ENCODE results near the gene SHROOM1. TPM values are rescaled to one million over a fixed set of nuclear protein-coding genes. Genes with fewer than 3 reads are reported as not detected.

SHROOM1 gene
- total RNA-seq, 1 donor from 2014 or later = 18.2 TPM

DNA sequence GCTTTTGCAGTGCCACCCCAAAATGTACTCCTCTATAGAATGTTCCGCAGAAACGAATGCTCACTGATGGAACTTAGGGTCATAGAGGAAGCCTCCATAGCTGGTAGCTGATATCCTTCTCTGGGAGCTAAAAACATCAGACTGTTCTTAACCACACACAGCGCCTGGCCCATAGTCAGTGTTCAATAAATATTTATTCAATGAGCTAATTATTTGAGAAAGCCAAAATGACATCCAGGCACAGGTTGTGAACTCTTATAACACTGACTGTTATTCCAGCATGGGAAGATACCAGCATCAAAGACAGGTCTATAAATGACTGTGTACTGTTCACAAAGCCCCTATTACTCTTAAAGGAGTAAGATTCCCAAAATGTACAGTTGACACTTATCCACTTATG is 22.9 kb upstream of the SHROOM1 start:
- DNase-seq (ENCODE audit: extremely low read depth, low read depth, low spot score) = no peak

DNA sequence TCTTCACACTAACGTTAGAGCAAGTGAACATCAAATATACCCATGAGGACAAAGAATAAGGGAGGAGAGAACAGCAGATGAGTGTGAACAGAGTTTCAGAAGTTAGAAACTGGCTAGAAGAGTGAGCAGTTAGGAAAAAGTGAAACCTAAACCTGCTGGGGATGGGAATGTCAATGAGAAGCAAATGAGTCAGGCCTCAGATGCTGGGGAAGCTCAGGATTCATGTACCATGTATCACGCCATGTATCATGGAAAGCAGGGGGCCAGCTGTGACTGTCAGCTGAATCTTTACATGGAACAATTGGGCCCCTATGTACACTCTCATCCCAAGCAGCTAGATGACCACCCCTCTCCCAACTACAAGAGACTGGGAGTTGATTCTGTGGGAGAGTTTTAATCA is 19.6 kb upstream of the SHROOM1 start:
- DNase-seq (ENCODE audit: extremely low read depth, low read depth, low spot score) = no peak

DNA sequence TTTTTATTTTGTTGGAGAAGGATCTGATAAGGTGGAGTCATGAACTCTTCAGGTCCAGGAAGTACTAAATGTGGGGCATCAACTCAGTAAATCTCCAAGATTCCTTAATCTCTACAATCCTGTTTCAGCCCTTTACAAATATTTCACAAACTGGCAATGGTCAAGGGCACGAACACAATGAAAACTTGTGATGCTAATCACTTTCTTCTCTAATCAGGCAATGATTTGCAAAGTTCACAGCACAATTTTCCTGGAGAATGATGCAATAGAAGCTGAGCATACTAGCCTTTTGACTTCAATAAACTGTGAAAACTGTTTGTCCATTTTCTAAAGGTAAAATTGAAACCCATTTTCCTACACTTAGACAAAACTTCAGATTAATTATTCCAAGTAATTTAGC is 18.9 kb upstream of the SHROOM1 start:
- no peak for DNase-seq (ENCODE audit: extremely low read depth, low read depth, low spot score)

DNA sequence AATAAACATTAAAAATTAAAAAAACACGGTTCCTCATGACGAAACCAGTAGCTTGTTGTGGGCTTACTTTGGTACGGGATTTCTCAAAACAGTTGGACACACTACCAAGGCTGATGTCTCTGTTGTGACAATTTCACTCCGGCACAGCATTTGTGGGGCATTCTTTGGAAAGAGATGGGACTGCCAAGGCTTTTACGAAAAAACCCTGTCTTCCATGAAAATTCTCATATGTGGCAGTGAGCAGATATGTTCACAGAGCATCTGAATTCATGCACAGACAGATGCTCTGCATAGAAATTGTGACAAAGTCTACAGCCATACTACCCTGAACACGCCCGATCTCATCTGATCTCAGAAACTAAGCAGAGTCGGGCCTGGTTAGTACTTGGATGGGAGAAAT is 17.8 kb upstream of the SHROOM1 start:
- DNase-seq (ENCODE audit: extremely low read depth, low read depth, low spot score) = no peak

DNA sequence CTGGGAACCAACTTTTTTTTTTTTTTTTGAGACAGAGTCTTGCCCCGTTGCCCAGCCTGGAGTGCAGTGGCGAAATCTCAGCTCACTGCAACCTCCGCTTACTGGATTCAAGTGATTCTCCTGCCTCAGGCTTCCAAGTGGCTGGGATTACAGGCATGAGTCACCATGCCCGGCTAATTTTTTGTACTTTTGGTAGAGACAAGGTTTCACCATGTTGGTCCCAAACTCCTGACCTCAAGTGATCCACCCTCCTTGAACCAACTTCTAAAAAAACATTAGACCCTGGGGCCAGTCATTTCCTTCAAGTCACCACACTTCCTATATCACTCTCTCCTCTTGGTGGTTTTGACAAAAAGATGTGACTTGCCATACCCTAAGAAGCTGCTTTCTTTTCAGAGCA is 10.9 kb upstream of the SHROOM1 start:
- no peak for DNase-seq (ENCODE audit: extremely low read depth, low read depth, low spot score)

DNA sequence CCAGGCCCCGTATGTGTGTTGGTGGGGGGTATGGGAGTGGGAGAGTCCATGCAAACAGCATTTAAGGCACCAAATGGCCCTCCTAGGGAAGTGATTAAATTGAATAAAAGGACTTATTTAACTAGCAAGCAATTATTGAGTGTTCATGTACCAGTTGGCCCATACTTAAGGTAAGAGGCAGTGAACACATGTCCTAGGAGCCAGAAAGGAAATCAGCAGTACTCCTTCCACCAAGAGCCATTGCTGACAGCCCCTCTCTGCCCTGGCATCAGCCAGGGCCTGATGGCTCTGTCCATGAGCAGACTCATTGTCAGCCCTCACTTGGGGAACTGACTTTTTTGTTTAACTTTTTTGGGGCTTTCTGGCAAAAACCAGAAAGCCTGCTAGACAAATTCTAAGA is 10.4 kb upstream of the SHROOM1 start:
- no peak for DNase-seq (ENCODE audit: extremely low read depth, low read depth, low spot score)

DNA sequence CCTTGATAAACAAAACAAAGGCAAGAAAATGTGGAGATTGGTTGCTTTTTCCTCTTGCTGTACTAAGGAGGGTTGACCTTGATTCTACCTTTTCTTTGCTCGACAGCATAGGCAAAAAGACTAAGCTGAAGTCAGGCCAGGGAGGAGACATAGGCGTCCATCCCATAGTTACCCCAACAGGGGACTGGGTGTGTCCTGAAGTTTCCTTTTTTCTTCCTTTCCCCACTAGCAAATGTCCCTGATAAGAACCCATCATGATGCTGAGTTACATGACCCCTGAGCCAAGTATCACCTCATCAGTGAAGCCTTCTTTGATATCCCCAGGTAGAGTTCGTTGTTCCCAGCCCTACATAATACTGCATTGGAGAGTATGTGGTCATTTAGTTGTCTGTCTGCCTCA is 9.9 kb upstream of the SHROOM1 start:
- DNase-seq (ENCODE audit: extremely low read depth, low read depth, low spot score) = no peak

DNA sequence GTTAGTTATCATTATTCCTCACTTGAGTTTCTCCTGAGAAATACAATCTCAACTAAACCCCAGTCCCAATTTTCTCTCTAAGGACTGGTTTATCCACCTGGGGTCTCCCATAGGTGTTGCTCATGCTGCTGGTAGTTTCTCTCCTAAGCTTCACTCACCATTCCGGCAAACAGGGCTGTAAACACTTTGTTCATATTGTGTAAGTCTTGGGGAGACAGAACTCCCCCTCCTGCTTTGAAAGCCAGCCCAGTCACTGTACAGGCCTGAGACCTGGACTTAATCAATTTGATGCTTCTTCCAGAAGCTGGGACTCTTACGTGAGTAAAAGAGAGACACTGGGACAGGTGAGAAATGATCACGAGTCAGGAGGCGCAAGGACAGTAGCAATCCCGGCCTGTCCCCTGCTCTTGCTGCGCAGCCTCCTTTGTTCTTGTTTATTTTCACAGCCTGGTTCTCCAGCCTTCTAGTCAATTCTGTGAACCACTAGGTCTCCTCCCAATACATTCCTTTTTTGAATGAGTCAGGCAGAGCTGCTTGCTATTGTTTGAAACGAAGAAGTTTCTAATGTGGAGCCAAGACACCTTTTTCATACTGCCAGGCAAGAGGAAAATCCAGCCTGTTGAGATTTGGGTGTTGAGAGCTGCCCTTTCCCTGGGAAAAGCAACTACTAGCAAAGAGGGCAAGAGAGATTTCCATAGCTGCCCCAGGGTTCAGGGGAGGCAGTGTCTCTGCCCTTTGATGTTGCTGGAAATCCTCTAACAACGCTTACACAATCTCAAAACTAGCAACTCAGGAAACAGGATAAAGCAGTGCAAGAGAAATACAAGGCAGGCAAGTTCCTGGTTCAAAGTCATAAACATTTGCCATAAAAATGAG is 9.2 kb upstream of the SHROOM1 start:
- DNase-seq (ENCODE audit: extremely low read depth, low read depth, low spot score) = peak; percentile 64

DNA sequence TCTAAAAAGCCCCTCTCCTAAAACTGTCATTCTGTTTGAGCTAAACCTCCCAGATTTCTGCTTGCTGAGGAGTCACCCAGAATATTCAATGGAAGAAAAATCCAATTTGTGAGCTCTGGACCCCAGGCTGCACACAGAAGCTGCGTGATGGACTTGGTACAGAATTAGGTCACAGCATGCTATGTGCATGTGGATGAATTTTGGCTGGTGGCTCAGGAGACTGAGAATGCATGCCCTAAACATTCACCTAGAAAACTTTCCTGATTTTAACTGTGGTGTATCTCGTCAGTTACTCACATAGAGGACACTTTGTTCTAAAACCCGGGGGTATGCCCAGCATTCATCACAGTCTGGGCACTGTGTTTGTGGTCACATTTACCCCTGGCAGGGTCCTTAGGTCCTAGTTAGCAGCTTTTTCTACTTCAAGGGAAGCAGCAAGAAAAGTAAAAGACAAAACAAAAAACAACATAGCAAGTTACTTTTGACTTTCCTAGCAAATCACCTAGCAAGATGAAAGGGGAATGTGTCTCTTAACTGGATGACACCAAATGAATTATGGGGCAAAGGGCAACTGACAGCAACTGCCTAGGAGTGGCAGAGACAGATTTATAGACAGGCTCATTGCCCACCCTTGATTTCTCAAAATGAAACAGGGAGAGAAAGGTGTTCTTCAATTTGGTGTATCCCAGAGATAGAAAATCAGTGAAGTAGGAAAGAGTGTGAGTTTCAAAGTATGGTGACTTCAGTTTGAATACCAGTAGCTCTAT is 8.3 kb upstream of the SHROOM1 start:
- no peak for DNase-seq (ENCODE audit: extremely low read depth, low read depth, low spot score)

DNA sequence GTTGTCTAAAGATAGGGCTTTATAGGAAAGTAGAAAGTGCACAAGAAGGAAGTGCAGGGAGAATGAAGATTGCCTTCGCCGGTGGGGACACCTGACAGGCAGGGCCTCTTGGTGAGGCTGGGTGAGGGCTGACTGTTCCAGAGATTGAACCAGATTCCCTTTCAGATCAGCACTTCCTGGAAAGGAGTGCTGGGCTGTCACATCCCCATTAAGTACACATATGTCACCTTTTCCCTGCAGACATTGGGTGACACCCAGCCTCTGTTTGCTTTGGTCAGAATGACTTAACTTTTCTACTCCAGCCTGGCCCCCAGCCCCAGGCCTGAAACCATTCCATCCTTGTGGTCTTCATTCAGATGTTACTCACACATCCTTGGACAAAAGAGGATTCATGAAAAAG is 7.4 kb upstream of the SHROOM1 start:
- DNase-seq (ENCODE audit: extremely low read depth, low read depth, low spot score) = no peak

DNA sequence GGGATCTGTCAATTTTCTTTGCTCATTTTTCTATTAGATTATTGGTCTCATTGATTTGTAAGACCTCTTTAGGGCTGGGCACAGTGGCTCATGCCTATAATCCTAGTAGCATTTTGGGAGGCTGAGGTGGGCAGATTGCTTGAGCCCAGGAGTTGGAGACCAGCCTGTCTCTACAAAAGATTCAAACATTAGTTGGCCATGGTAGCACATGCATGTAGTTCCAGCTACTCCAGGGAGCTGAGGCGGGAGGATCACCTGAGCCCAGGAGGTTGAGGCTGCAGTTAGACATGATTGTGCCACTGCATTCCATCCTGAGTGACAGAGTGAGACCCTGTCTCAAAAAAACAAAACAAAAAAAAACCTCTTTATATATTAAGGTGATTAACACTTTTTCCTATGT is 6.4 kb upstream of the SHROOM1 start:
- DNase-seq (ENCODE audit: extremely low read depth, low read depth, low spot score) = no peak

DNA sequence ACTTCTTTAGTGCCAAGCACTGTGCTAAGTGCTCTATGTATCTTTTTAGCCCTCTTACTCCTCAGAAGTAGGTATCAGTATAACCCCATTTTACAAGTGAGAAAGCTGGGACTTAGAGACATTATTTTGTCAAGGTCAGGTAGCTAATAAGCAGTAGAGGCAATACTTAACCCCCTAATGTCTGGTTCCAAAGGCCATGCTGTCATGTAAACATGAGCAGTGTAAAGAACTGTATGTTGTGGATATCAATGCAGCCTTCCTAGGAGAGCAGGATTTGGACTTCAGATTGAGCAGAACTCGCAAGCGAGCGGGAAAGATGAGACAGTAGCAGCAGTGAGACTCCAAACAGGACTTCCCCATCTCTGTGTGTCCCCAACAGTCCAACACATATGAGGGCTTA is 3.6 kb upstream of the SHROOM1 start:
- DNase-seq (ENCODE audit: extremely low read depth, low read depth, low spot score) = no peak

DNA sequence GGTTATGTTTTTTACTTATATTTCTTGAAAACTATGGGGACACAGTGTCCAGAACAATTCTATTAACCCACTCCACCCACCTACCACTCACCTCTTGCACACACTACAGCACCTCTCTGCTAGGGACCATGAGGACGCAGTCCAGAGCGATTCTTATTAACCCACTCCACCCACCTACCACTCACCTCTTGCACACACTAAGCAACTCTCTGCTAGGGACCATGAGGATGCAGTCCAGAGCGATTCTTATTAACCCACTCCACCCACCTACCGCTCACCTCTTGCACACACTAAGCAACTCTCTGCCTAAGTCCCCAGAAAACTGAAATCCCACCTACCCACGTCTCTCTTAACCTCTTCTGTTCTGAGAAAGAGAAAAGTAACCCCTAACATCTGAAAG is 2.2 kb upstream of the SHROOM1 start:
- no peak for DNase-seq (ENCODE audit: extremely low read depth, low read depth, low spot score)

DNA sequence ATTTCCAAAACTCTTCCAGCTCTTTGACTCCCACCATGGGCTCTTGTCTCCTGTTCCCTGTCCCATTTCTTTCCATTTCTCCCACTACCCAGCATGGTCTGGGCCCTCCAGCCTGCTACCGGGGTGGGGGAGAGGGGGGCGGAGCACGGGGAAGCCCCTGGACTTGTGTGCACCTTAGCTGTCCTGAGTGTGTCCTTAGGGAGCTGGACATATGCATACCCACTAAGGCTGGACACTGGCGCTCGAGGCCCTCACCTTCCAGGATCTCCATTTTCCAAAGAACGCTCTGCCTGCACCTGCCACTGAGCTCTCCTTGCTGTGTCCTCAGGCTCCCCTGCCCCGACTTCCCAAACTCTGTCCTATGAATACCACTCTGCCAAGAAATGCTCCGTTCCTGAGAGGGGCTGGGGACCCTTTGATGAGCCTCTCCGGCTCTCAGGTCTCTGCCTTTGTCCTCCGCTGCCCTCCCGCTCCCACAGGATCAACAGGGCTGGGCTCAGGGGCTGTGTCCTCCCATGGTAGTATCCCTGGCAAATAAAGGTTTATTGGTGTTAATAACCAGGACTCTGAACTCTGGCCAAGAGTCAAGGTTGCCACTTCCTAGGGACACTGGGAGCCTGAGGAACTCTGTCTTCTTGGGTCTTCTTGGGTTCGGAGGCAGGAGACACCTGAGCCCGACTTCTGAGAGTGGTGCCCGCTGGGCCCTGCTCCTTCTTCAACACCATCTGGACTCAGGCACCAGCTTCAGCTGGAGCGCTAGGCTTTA is 831 bp upstream of the SHROOM1 start:
- no peak for DNase-seq (ENCODE audit: extremely low read depth, low read depth, low spot score)

DNA sequence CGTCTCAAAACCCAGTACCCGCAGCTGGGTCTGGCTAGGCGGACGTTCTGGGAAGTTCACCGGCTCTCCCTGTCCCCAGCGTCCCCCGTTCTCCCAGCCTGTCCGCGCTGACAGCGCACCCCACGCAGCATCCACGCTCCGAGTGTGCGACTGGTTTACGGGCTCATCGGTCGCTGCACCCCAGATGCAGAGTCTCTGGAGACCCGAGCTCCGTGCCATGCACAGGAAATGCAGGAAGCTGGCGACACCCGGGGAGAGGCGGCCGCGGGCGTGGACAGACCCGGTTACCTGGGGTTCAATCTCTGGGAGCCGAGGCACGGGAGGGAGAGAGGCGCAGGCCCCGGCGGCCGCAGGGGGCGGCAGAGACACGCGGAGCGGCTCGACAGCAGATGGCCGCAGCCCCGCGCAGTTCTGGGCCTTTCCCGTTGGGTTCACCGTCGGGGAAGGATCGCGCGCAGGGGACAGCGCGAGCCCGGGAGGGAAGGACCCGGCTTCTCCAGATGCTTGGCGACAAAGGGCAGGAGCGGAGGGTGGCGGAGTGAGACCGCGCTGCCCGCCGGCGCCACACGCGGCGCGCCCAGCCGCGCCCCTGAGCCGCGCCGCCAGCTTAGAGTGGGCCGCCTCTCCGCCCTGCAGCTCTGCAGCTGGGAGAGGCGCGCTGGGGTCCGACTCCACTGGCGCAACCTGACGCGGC is 558 bp downstream of the SHROOM1 start:
- no peak for DNase-seq (ENCODE audit: extremely low read depth, low read depth, low spot score)

DNA sequence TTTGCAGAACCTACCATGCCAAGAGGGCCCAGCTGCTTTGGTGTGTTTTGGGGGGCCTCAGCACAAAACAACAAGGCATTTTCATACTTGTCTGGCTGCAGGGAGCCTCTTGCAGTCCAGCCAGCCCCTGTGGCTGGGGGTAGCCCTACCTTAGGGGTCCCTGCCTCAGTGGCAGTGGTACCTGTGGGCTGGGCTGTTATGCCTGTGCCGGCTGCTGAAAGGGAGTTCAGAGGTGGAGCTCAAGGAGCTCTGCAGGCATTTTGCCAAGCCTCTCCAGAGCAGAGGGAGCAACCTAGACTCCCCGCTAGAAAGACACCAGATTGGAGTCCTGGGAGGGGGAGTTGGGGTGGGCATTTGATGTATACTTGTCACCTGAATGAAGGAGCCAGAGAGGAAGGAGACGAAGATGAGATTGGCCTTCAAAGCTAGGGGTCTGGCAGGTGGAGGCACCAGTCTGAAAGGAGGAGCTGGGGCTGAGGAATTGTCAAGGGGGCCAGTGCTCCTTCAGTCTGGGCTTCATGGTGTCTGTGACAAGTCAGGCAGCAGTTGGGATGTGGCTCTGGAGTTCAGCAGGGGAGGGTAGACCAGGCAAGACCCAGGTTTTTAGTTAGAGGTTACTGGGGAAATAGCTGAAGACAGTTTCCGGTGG is 1.5 kb downstream of the SHROOM1 start:
- no peak for DNase-seq (ENCODE audit: extremely low read depth, low read depth, low spot score)

DNA sequence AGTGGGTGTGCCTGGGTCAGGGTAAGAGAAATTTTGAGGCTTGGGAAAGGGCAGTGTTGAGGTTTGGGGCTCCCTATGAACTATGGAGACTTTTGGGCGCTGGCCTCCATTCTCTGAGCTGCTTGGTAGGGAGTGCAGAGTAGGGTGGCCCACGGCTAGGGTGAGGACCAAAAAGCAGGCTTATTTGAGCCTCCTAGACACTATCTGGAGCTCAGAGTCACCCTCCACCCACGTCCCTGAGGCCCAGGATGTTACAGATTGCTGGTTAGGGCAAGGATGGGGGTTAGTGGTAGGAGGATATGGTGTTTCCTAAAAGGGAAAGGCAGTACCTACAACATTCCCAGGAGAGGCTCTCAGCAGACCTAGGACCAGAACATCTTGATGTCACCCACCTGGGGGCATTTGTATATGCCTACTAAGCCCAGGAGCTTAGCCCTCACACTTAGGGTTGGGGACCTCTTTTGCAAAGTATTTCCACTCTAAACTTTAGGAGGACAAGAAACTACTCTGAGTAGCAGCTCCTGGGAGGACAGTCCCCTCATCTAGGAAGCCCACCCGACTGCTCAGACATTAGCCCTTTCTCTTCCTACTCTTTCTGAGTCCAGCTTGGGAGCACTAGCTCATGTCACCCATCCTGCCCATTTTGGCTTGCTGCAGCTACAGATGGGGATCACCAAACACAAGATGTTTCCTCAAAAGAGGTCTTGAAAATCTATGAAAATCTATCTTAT is 2.3 kb downstream of the SHROOM1 start:
- no peak for DNase-seq (ENCODE audit: extremely low read depth, low read depth, low spot score)

DNA sequence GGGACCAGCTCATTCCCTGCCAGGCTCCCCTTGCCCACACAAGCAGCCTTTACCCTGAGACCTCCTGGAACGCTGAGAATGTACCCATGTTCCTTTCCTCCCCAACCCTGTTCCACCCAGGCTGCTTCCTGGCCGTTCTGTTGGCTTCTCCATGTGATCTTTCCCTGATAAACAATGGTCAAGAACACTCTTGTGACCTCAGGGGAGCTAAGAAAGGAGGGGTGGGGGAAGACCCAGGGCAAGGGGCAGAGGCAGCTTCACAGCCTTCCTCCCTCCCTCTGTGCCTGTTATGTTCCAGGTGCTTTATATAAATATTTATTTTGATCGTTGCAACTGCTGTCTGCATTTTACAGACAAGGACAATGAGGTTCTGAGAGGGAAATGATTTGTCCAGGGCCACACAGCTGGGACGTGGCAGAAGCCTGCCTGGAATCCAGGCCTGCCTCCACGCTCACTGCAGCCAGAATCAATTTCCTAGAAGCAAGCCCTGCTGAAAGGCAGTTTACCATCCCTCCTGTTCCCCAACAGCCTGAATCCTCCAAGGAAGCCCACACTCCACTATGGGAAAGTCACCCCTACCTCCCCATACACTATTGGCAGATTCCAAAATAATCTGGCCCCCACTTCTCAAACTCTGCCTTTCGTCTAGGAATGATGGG is 3.9 kb downstream of the SHROOM1 start:
- DNase-seq (ENCODE audit: extremely low read depth, low read depth, low spot score) = no peak

DNA sequence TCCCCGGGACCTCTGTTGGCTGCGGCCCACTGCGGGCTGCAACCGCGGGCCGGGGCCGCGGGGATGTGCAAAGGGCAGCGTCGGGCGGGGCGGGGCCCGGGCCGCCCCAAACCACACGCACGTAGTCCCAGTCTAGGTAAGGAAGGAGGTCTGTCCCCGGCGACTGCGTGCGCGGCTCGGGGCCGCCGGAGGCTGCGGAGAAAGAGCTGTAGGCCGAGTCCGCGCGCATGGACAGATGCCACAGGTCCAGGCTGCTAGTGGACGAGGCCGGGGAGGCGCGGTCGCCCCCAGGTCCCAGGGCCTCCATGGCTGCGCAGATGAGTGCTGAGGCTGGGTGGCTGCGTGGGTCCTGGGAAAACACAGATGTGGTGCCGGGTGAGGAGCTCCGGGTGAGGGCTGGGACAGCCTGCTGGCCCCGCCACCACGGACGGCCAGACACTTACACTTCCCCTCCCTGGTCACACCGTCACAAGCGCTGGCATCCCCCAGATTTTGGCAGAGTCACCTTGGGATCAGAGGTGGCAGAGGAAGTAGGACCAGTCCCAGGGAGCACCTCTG is 4.5 kb downstream of the SHROOM1 start:
- no peak for DNase-seq (ENCODE audit: extremely low read depth, low read depth, low spot score)

All from glomerular endothelial cell (primary cell).